ENCODE data around the gene DMD. TPM values are rescaled to one million over a fixed set of nuclear protein-coding genes. Genes with fewer than 3 reads are reported as not detected.

The DMD gene
- total RNA-seq, 2 experiments from 2014 or later = 0.20 to 0.47 TPM

DNA sequence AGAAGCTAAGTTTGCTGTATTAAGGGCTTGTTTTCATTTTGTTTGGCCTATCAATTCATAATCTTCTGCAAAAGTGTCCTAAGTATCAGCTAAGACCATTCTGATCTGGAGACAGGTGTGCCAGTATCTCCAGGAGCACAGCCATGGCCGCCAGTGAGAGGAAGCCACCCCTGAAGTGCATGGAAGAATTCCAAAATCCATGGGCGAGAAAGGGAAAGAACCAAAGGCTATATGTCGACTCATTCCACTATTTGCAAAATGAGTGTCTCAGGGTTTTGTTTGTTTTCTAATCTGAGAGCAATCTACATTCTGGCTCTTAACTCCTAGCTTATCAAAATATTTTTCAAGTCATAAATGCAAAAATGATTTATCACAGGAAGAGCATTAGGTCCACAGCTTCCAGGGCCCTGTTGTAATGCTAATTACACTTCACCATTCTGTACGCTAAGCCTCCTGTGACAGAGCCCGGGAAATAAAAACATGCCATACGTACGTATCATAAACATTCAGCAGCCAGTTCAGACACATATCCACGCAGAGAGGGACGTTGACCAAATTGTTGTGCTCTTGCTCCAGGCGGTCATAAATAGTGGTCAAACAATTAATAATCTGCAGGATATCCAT is 2002.2 kb downstream of the DMD start:
- no peaks in the 10 kb centered on the region for H3K36me3 ChIP-seq (ENCODE audit: insufficient read depth, low read length)
- Mint-ChIP-seq H3K9me3 (no peaks in the 10 kb centered on the region), H3K4me1 (ENCODE audit: low read depth) (no peaks in the 10 kb centered on the region), H3K4me3 (no peak overlapping the region), H3K36me3 (ENCODE audit: low read depth) (no peaks in the 10 kb centered on the region), H3K27me3 (no peaks in the 10 kb centered on the region), H3K27ac (no peak overlapping the region)
- H3K4me1 ChIP-seq (ENCODE audit: insufficient read depth, low read length) = no peaks in the 10 kb centered on the region
- ChIA-PET CTCF (no interaction called here), POLR2A (no interaction called here)
- TF ChIP-seq, protein P1, sequence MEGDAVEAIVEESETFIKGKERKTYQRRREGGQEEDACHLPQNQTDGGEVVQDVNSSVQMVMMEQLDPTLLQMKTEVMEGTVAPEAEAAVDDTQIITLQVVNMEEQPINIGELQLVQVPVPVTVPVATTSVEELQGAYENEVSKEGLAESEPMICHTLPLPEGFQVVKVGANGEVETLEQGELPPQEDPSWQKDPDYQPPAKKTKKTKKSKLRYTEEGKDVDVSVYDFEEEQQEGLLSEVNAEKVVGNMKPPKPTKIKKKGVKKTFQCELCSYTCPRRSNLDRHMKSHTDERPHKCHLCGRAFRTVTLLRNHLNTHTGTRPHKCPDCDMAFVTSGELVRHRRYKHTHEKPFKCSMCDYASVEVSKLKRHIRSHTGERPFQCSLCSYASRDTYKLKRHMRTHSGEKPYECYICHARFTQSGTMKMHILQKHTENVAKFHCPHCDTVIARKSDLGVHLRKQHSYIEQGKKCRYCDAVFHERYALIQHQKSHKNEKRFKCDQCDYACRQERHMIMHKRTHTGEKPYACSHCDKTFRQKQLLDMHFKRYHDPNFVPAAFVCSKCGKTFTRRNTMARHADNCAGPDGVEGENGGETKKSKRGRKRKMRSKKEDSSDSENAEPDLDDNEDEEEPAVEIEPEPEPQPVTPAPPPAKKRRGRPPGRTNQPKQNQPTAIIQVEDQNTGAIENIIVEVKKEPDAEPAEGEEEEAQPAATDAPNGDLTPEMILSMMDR (IDR thresholded peaks at IDR 0.05) = no peak
- H3K27ac ChIP-seq (ENCODE audit: low read depth in 1 of 2, low read length in 2 of 2) = no peak overlapping the region
- H3K27me3 ChIP-seq (ENCODE audit: control insufficient read depth in 1 of 2, insufficient read depth in 2 of 2, low read length in 2 of 2) = no peaks in the 10 kb centered on the region
- ATAC-seq (ENCODE audit: poor library complexity) (no peak), DNase-seq (no peak)
- H3K9me3 ChIP-seq (ENCODE audit: control insufficient read depth in 1 of 2, insufficient read depth in 1 of 2, low read length in 2 of 2) = no peaks in the 10 kb centered on the region
- H3K4me3 ChIP-seq (ENCODE audit: low read length) = no peak overlapping the region
- intact Hi-C loops (cut with DNase I, micrococcal nuclease) = no loop called here

DNA sequence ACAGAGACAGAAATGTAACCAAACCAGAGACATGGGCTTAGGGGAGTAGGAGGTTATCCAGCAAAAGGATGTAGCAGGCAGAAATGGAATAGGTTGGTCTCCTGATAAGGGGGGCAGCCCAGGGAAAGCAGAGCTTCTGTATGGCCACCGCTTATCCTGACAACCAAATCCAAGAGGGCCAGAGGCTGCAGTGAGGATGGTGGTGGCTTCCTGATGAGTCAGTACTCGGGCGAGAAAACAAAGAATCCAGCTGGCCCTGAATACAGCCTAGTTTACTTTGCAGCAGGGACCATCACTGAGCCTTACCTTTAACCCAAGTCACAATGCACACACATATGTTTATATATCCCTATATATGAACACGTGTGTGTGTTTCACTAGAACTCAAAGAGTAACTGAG is 2009.8 kb downstream of the DMD start:
- intact Hi-C loops (cut with DNase I, micrococcal nuclease) = no loop called here
- H3K9me3 ChIP-seq (ENCODE audit: control insufficient read depth in 1 of 2, insufficient read depth in 1 of 2, low read length in 2 of 2) = no peaks in the 10 kb centered on the region
- ChIA-PET CTCF (interaction anchor here (0.6 kb wide), 1 partner anchor 13 kb away, joined by 3 read pairs; no protein-coding TSS in a partner anchor), POLR2A (no interaction called here)
- H3K27me3 ChIP-seq (ENCODE audit: control insufficient read depth in 1 of 2, insufficient read depth in 2 of 2, low read length in 2 of 2) = no peaks in the 10 kb centered on the region
- no peak for DNase-seq
- Mint-ChIP-seq H3K27ac (no peak overlapping the region), H3K27me3 (no peaks in the 10 kb centered on the region), H3K4me1 (ENCODE audit: low read depth) (no peaks in the 10 kb centered on the region), H3K36me3 (ENCODE audit: low read depth) (no peaks in the 10 kb centered on the region), H3K9me3 (no peaks in the 10 kb centered on the region), H3K4me3 (no peak overlapping the region)
- H3K4me3 ChIP-seq (ENCODE audit: low read length) = no peak overlapping the region
- no peaks in the 10 kb centered on the region for H3K4me1 ChIP-seq (ENCODE audit: insufficient read depth, low read length)
- no peaks in the 10 kb centered on the region for H3K36me3 ChIP-seq (ENCODE audit: insufficient read depth, low read length)
- no peak for ATAC-seq (ENCODE audit: poor library complexity)
- TF ChIP-seq, protein P1 (IDR thresholded peaks at IDR 0.05) = no peak
- H3K27ac ChIP-seq (ENCODE audit: low read depth in 1 of 2, low read length in 2 of 2) = no peak overlapping the region

DNA sequence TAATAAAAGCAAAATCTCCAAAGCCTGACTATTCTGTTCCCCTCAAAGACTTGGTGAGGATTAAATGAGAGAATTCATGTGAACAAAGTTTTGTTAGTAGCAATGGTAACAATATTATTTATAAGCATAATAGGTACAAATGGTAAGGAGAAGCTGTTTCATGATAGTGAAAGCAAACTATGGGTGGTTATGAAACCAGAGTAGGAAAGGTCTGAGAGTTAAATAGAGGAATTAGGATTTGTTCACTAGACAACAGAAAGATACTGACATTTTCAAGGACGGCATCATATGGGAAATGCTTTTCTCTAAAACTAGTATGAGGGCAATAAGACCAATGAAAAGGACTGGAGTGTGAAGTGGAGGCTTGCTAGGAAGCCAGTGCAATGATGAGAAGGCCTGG is 2010.9 kb downstream of the DMD start:
- H3K4me3 Mint-ChIP-seq = no peak overlapping the region
- ChIA-PET CTCF (no interaction called here), POLR2A (no interaction called here)
- TF ChIP-seq, protein P1 (IDR thresholded peaks at IDR 0.05) = no peak
- no peaks in the 10 kb centered on the region for H3K4me1 ChIP-seq (ENCODE audit: insufficient read depth, low read length)
- ATAC-seq (ENCODE audit: poor library complexity) (no peak), DNase-seq (no peak)
- intact Hi-C loops (cut with DNase I, micrococcal nuclease) = no loop called here
- H3K27ac Mint-ChIP-seq = no peak overlapping the region
- no peaks in the 10 kb centered on the region for H3K9me3 Mint-ChIP-seq
- no peaks in the 10 kb centered on the region for H3K27me3 Mint-ChIP-seq
- no peaks in the 10 kb centered on the region for H3K36me3 ChIP-seq (ENCODE audit: insufficient read depth, low read length)
- no peaks in the 10 kb centered on the region for H3K9me3 ChIP-seq (ENCODE audit: control insufficient read depth in 1 of 2, insufficient read depth in 1 of 2, low read length in 2 of 2)
- H3K36me3 Mint-ChIP-seq (ENCODE audit: low read depth) = no peaks in the 10 kb centered on the region
- H3K27ac ChIP-seq (ENCODE audit: low read depth in 1 of 2, low read length in 2 of 2) = no peak overlapping the region
- H3K27me3 ChIP-seq (ENCODE audit: control insufficient read depth in 1 of 2, insufficient read depth in 2 of 2, low read length in 2 of 2) = no peaks in the 10 kb centered on the region
- H3K4me1 Mint-ChIP-seq (ENCODE audit: low read depth) = no peaks in the 10 kb centered on the region
- no peak overlapping the region for H3K4me3 ChIP-seq (ENCODE audit: low read length)

Data from CD4-positive, alpha-beta T cell (primary cell).